Measurements from ENCODE around the gene LTB4R2.
"Not testable (repeated sequence)": the region's sequence is repeated elsewhere in the genome, so short reads cannot be mapped to it uniquely, and the experiment has no call there.

Gene LTB4R2

GRCh38 chr14:24353559-24354481 is 43.9 kb downstream of the LTB4R2 start:
- TF ChIP-seq CTCF (IDR thresholded peaks at IDR 0.05; ENCODE audit: control insufficient read depth, extremely low read depth, insufficient read depth) = no peak
- DNase-seq (ENCODE audit: low read depth) = no peak
- no peak overlapping the region for H3K4me3 ChIP-seq (ENCODE audit: low read depth, low read length)

- H3K4me3 ChIP-seq (ENCODE audit: low read depth, low read length); DNase-seq (ENCODE audit: low read depth): not testable (repeated sequence)
Observed at GRCh38 chr14:24354482-24354825, 44.5 kb downstream of the LTB4R2 start.

GRCh38 chr14:24355009-24355408 is 45.1 kb downstream of the LTB4R2 start:
- TF ChIP-seq CTCF (IDR thresholded peaks at IDR 0.05; ENCODE audit: control insufficient read depth, extremely low read depth, insufficient read depth) = no peak
- H3K4me3 ChIP-seq (ENCODE audit: low read depth, low read length) = no peak overlapping the region
- DNase-seq (ENCODE audit: low read depth) = no peak

GRCh38 chr14:24356208-24356607 is 46.3 kb downstream of the LTB4R2 start:
- DNase-seq (ENCODE audit: low read depth) = no peak
- TF ChIP-seq CTCF (IDR thresholded peaks at IDR 0.05; ENCODE audit: control insufficient read depth, extremely low read depth, insufficient read depth) = no peak
- no peak overlapping the region for H3K4me3 ChIP-seq (ENCODE audit: low read depth, low read length)

- DNase-seq (ENCODE audit: low read depth) = no peak
- no peak overlapping the region for H3K4me3 ChIP-seq (ENCODE audit: low read depth, low read length)
- no peak for TF ChIP-seq CTCF (IDR thresholded peaks at IDR 0.05; ENCODE audit: control insufficient read depth, extremely low read depth, insufficient read depth)
Observed at GRCh38 chr14:24360281-24360680, 50.3 kb downstream of the LTB4R2 start.

- no peak for TF ChIP-seq CTCF (IDR thresholded peaks at IDR 0.05; ENCODE audit: control insufficient read depth, extremely low read depth, insufficient read depth)
- H3K4me3 ChIP-seq (ENCODE audit: low read depth, low read length) = no peak overlapping the region
- DNase-seq (ENCODE audit: low read depth) = no peak
Observed at GRCh38 chr14:24361326-24361725, 51.4 kb downstream of the LTB4R2 start.

Measured in LNCaP clone FGC (cell line).